Smooth muscle cell (in vitro differentiated cells): ENCODE data around the gene ARHGAP33. TPM values are rescaled to one million over a fixed set of nuclear protein-coding genes. Genes with fewer than 3 reads are reported as not detected.

Experiments used
- DNase-seq: peaks from one replicate; lab custom pipeline; 2025; ENCODE audit not compliant: unreplicated experiment; lab: John Stamatoyannopoulos, UW
- H2AFZ ChIP-seq: fragments of 200-600 bp; sonication (generic); 2 replicates; pipeline ENCODE4 v1.6.0; 2016; ENCODE audit warnings: antibody characterized with exemption, low read depth, mild to moderate bottlenecking
- H3F3A ChIP-seq: fragments of 200-600 bp; sonication (generic); 2 replicates; pipeline ENCODE4 v1.6.0; 2017; ENCODE audit warnings: antibody characterized with exemption, low read depth
- H3K27ac ChIP-seq: fragments of 200-600 bp; sonication (generic); 2 replicates; pipeline ENCODE4 v1.5.1; 2016; ENCODE audit warnings: low read depth, mild to moderate bottlenecking
- H3K27me3 ChIP-seq: fragments of 200-600 bp; sonication (generic); 2 replicates; pipeline ENCODE4 v1.6.1; 2016; ENCODE audit warnings: low read depth, mild to moderate bottlenecking
- H3K36me3 ChIP-seq: fragments of 200-600 bp; sonication (generic); 2 replicates; pipeline ENCODE4 v1.5.1; 2016; ENCODE audit warnings: low read depth
- H3K4me1 ChIP-seq: fragments of 200-600 bp; sonication (generic); 2 replicates; pipeline ENCODE4 v1.5.1; 2016; ENCODE audit warnings: low read depth
- H3K4me2 ChIP-seq: fragments of 200-600 bp; sonication (generic); 2 replicates; pipeline ENCODE4 v1.6.0; 2016; ENCODE audit warnings: mild to moderate bottlenecking
- H3K4me3 ChIP-seq: fragments of 200-600 bp; sonication (generic); 2 replicates; pipeline ENCODE4 v1.5.1; 2016; ENCODE audit warnings: mild to moderate bottlenecking
- H3K79me2 ChIP-seq: fragments of 200-600 bp; sonication (generic); 2 replicates; pipeline ENCODE4 v1.6.0; 2016; ENCODE audit warnings: low read depth, mild to moderate bottlenecking
- H3K9ac ChIP-seq: fragments of 200-600 bp; sonication (generic); 2 replicates; pipeline ENCODE4 v1.6.0; 2016; ENCODE audit warnings: low read depth
- H3K9me3 ChIP-seq: fragments of 200-600 bp; sonication (generic); replicated peaks from 2 replicates; pipeline ENCODE4 v1.5.1; 2016; ENCODE audit warnings: low read depth
- H4K20me1 ChIP-seq: fragments of 200-600 bp; sonication (generic); 2 replicates; pipeline ENCODE4 v1.6.0; 2016; ENCODE audit warnings: low read depth
- CTCF ChIP-seq: fragments of 200-600 bp; sonication (generic); IDR thresholded peaks from 2 replicates; pipeline ENCODE4 v1.5.1; 2017; ENCODE audit warnings: borderline replicate concordance, mild to moderate bottlenecking, antibody characterized with exemption; ENCODE audit not compliant: insufficient read depth, poor library complexity, severe bottlenecking
- WGBS: methylation state at CpG from one replicate; pipeline ENCODE4 v1.1.7; 2016; ENCODE audit warnings: low lambda C conversion rate; 5-methylcytosine and 5-hydroxymethylcytosine counted together
- polyA plus RNA-seq: library from polyadenylated mRNA; unstranded; fragments of >200 nt; fragmentation: Nextera tagmentation; extraction: Ambion mirVana; gene quantifications from 2 replicates; pipeline ENCODE4 v1.2.1, GENCODE V29; 2016
- total RNA-seq: library from RNA; depleted of rRNA; stranded (reverse); fragments of >200 nt; gene quantifications from 2 replicates; pipeline ENCODE4 v1.2.3, GENCODE V29; 2014

Gene ARHGAP33
- total and polyA plus RNA-seq, 2 experiments from 2014 or later = 5.3 to 5.7 TPM

DNA sequence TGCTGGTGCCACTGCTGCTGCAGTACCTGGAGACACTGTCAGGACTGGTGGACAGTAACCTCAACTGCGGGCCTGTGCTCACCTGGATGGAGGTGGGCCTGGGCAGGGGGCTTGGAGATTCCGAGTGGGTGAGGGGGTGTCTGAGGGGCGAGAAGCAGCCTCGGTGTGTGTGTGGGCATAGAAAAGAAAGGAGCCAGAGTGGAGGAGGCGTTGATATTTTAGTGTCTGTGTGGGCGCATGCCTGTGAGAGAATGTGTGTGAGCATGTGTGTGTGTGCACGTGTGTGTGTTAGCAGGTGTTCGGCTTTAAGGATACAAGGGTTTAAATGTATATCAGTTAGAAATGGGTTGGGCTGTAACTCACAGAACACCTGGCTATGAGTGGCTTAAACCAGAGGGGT, 3.7 kb downstream of the ARHGAP33 start:
- no peaks in the 10 kb centered on the region for H3F3A ChIP-seq
- no peak overlapping the region for H3K9ac ChIP-seq
- no peak overlapping the region for H2AFZ ChIP-seq
- no peaks in the 10 kb centered on the region for H4K20me1 ChIP-seq
- WGBS = 91% methylated on average over 8 of the region's 8 CpGs
- H3K9me3 ChIP-seq = no peaks in the 10 kb centered on the region
- no peak overlapping the region for H3K4me3 ChIP-seq
- H3K4me1 ChIP-seq = peaks cover 6% of the 10 kb centered on the region
- TF ChIP-seq CTCF = no peak
- DNase-seq = no peak
- no peak overlapping the region for H3K27ac ChIP-seq
- H3K27me3 ChIP-seq = no peaks in the 10 kb centered on the region
- H3K36me3 ChIP-seq = no peaks in the 10 kb centered on the region
- H3K4me2 ChIP-seq = no peak overlapping the region
- no peaks in the 10 kb centered on the region for H3K79me2 ChIP-seq

GRCh38 chr19:35780058-35780457, 4.7 kb downstream of the ARHGAP33 start:
- WGBS = 96% methylated on average over 14 of the region's 16 CpGs
- Histone ChIP-seq H3K4me3 (no peak overlapping the region), H3K4me1 (peaks cover 6% of the 10 kb centered on the region), H4K20me1 (no peaks in the 10 kb centered on the region), H3K27me3 (no peaks in the 10 kb centered on the region), H3F3A (no peaks in the 10 kb centered on the region), H3K9me3 (no peaks in the 10 kb centered on the region), H3K9ac (no peak overlapping the region), H3K36me3 (no peaks in the 10 kb centered on the region), H3K27ac (no peak overlapping the region), H3K79me2 (no peaks in the 10 kb centered on the region), H3K4me2 (no peak overlapping the region), H2AFZ (no peak overlapping the region)
- TF ChIP-seq CTCF = no peak
- no peak for DNase-seq

- Histone ChIP-seq H3F3A (no peaks in the 10 kb centered on the region), H3K27me3 (no peaks in the 10 kb centered on the region), H3K4me1 (peaks cover 6% of the 10 kb centered on the region), H3K4me3 (no peak overlapping the region), H3K9ac (no peak overlapping the region), H3K79me2 (no peaks in the 10 kb centered on the region), H3K27ac (no peak overlapping the region), H3K36me3 (no peaks in the 10 kb centered on the region), H2AFZ (no peak overlapping the region), H3K9me3 (no peaks in the 10 kb centered on the region), H3K4me2 (no peak overlapping the region), H4K20me1 (no peaks in the 10 kb centered on the region)
- TF ChIP-seq CTCF = no peak
- no peak for DNase-seq
- WGBS = 96% methylated on average over 20 of the region's 20 CpGs
Measured at GRCh38 chr19:35780717-35781116, 5.4 kb downstream of the ARHGAP33 start.

GRCh38 chr19:35781650-35782049, 6.3 kb downstream of the ARHGAP33 start:
- no peak for DNase-seq
- Histone ChIP-seq H2AFZ (no peak overlapping the region), H3K4me1 (no peaks in the 10 kb centered on the region), H3K4me2 (no peak overlapping the region), H3K27me3 (no peaks in the 10 kb centered on the region), H3K27ac (no peak overlapping the region), H3K36me3 (no peaks in the 10 kb centered on the region), H4K20me1 (no peaks in the 10 kb centered on the region), H3K9ac (no peak overlapping the region), H3K79me2 (no peaks in the 10 kb centered on the region), H3K9me3 (no peaks in the 10 kb centered on the region), H3K4me3 (no peak overlapping the region), H3F3A (no peaks in the 10 kb centered on the region)
- 84% methylated on average over 9 of the region's 9 CpGs for WGBS
- no peak for TF ChIP-seq CTCF
